Karpas-422 (cell line): ENCODE measurements around the gene SLC12A8. TPM values are rescaled to one million over a fixed set of nuclear protein-coding genes. Genes with fewer than 3 reads are reported as not detected.

ENCODE experiments used
- DNase-seq: peaks from one replicate; pipeline ENCODE4 v3.0.0-alpha.2; 2015
- H2AFZ ChIP-seq: fragments of 200-600 bp; sonication (generic); 2 replicates; pipeline ENCODE4 v1.6.1; 2014; ENCODE audit warnings: antibody characterized with exemption, low read length, mixed read lengths
- H3K27ac ChIP-seq: fragments of 200-600 bp; sonication (generic); 2 replicates; pipeline ENCODE4 v1.5.1; 2014; ENCODE audit warnings: mild to moderate bottlenecking, low read length, moderate library complexity
- H3K27me3 ChIP-seq: fragments of 200-600 bp; sonication (generic); 2 replicates; pipeline ENCODE4 v1.6.1; 2014; ENCODE audit warnings: low read length, mixed read lengths
- H3K36me3 ChIP-seq: fragments of 200-600 bp; sonication (generic); 2 replicates; pipeline ENCODE4 v1.6.1; 2014; ENCODE audit warnings: low read length, mixed read lengths; ENCODE audit not compliant: insufficient read depth
- H3K4me1 ChIP-seq: fragments of 200-600 bp; sonication (generic); 2 replicates; pipeline ENCODE4 v1.6.1; 2014; ENCODE audit warnings: mild to moderate bottlenecking, low read length, mixed read lengths
- H3K4me2 ChIP-seq: fragments of 200-600 bp; sonication (generic); 2 replicates; pipeline ENCODE4 v1.6.1; 2014; ENCODE audit warnings: low read length, low read depth, mild to moderate bottlenecking; ENCODE audit not compliant: poor library complexity, severe bottlenecking
- H3K4me3 ChIP-seq: fragments of 200-600 bp; sonication (generic); 2 replicates; pipeline ENCODE4 v1.5.1; 2014; ENCODE audit warnings: mild to moderate bottlenecking, antibody characterized with exemption, low read length, mixed read lengths
- H3K79me2 ChIP-seq: fragments of 200-600 bp; sonication (generic); 2 replicates; pipeline ENCODE4 v1.6.1; 2014; ENCODE audit warnings: mild to moderate bottlenecking, low read length, mixed read lengths
- H3K9ac ChIP-seq: fragments of 200-600 bp; sonication (generic); 2 replicates; pipeline ENCODE4 v1.6.0; 2014; ENCODE audit warnings: low read length
- H3K9me2 ChIP-seq: fragments of 200-600 bp; sonication (generic), shearing (Covaris generic); replicated peaks from 2 replicates; pipeline ENCODE4 v1.6.0; 2014; ENCODE audit warnings: mild to moderate bottlenecking, low read length, moderate library complexity; ENCODE audit not compliant: insufficient read depth
- H3K9me3 ChIP-seq: fragments of 300-700, 200-600 bp; sonication (generic); 2 replicates; pipeline ENCODE4 v1.6.1; 2014; ENCODE audit warnings: low read length, mixed read lengths
- H4K20me1 ChIP-seq: fragments of 200-600 bp; sonication (generic); 2 replicates; pipeline ENCODE4 v1.6.1; 2014; ENCODE audit warnings: mild to moderate bottlenecking, antibody characterized with exemption, low read length, low read depth; ENCODE audit not compliant: insufficient read depth
- total RNA-seq: library from RNA; depleted of rRNA; stranded (reverse); fragments of >200 nt; shearing (Covaris generic); gene quantifications from 2 replicates; pipeline ENCODE4 v1.2.3, GENCODE V29; 2014; ENCODE audit warnings: low replicate concordance

Gene SLC12A8
- total RNA-seq, 1 experiment from 2014 or later = 156 TPM

DNA sequence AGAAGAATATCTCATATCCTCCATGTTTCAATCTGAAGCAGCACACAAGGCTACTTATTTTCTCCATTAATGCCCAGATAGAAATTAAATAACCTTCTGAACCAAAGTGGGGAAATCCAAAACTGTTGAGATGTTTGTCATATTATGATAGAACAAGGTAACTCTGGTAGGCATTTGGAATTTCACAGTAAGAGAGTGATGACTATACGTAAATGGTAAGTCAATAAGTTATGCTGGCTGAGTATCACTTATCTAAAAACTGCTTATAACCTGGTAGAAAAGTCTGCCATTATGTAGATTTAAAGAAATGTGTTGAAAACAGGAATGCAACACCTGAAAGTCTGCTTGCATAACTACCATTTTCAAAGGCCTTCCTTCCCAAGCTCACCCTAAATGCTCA lies 17.2 kb upstream of the SLC12A8 start:
- no peak for DNase-seq
- no peak overlapping the region for H3K27ac ChIP-seq
- no peak overlapping the region for H3K9ac ChIP-seq

DNA sequence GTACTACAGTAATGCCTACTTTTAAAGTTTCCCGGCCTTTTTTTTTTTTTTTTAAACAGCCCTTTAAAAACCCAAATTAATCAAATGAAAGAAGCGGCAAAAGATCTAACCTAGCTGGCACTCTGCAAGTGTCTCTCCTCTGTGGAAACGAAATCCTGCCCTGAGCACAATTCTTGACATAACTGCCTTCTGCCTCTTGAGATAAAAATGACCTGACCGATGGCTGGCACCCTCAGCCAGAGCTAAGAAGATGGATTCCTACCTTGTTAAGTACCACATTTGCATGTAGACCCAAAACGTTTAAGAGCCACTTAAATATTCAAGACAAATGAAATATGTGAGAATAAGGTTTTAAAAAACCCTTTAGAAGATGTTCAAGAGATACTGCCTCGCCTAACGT lies 16.6 kb upstream of the SLC12A8 start:
- no peaks in the 10 kb centered on the region for H3K27me3 ChIP-seq
- H2AFZ ChIP-seq = no peak overlapping the region
- H3K36me3 ChIP-seq = peaks cover 21% of the 10 kb centered on the region
- H3K4me1 ChIP-seq = no peaks in the 10 kb centered on the region
- H3K9me3 ChIP-seq = no peaks in the 10 kb centered on the region
- H3K4me3 ChIP-seq = no peak overlapping the region
- no peaks in the 10 kb centered on the region for H4K20me1 ChIP-seq
- no peak overlapping the region for H3K27ac ChIP-seq
- DNase-seq = no peak
- no peak overlapping the region for H3K9ac ChIP-seq
- no peaks in the 10 kb centered on the region for H3K9me2 ChIP-seq
- no peak overlapping the region for H3K4me2 ChIP-seq
- 0 out of 2 replicates have a peak, but pooled peaks cover 5% of the 10 kb centered on the region for H3K79me2 ChIP-seq

More for the DNA sequence above, 17.2 kb upstream of the SLC12A8 start:
- no peaks in the 10 kb centered on the region for H3K9me3 ChIP-seq
- no peaks in the 10 kb centered on the region for H3K27me3 ChIP-seq
- H3K4me2 ChIP-seq = no peak overlapping the region
- H3K36me3 ChIP-seq = peaks cover 21% of the 10 kb centered on the region
- H3K4me3 ChIP-seq = no peak overlapping the region
- H3K4me1 ChIP-seq = no peaks in the 10 kb centered on the region
- no peak overlapping the region for H2AFZ ChIP-seq
- H3K9me2 ChIP-seq = no peaks in the 10 kb centered on the region
- 0 out of 2 replicates have a peak, but pooled peaks cover 5% of the 10 kb centered on the region for H3K79me2 ChIP-seq
- H4K20me1 ChIP-seq = no peaks in the 10 kb centered on the region

- DNase-seq = no peak
- H2AFZ ChIP-seq = no peak overlapping the region
- H3K36me3 ChIP-seq = peaks cover 4% of the 10 kb centered on the region; the same call in 1 of the 2 replicates
- H4K20me1 ChIP-seq = no peaks in the 10 kb centered on the region
- H3K27ac ChIP-seq = no peak overlapping the region
- H3K4me2 ChIP-seq = no peak overlapping the region
- H3K27me3 ChIP-seq = no peaks in the 10 kb centered on the region
- no peaks in the 10 kb centered on the region for H3K9me2 ChIP-seq
- no peak overlapping the region for H3K4me3 ChIP-seq
- no peaks in the 10 kb centered on the region for H3K9me3 ChIP-seq
- H3K4me1 ChIP-seq = no peaks in the 10 kb centered on the region
- no peak overlapping the region for H3K9ac ChIP-seq
- H3K79me2 ChIP-seq = no peaks in the 10 kb centered on the region
Measured at GRCh38 chr3:125221831-125222230, 9.3 kb upstream of the SLC12A8 start.

- DNase-seq = no peak
- Histone ChIP-seq H2AFZ (no peak overlapping the region), H3K27ac (no peak overlapping the region), H3K27me3 (no peaks in the 10 kb centered on the region), H3K4me2 (no peak overlapping the region), H3K79me2 (no peaks in the 10 kb centered on the region), H3K9me2 (no peaks in the 10 kb centered on the region), H4K20me1 (no peaks in the 10 kb centered on the region), H3K4me3 (no peak overlapping the region), H3K36me3 (peaks cover 3% of the 10 kb centered on the region; the same call in 1 of the 2 replicates), H3K4me1 (no peaks in the 10 kb centered on the region), H3K9me3 (no peaks in the 10 kb centered on the region), H3K9ac (no peak overlapping the region)
Measured at GRCh38 chr3:125220727-125221429, 8.3 kb upstream of the SLC12A8 start.

GRCh38 chr3:125220183-125220582 lies 7.6 kb upstream of the SLC12A8 start:
- H3K4me3 ChIP-seq = no peak overlapping the region
- no peaks in the 10 kb centered on the region for H3K4me1 ChIP-seq
- DNase-seq = no peak

GRCh38 chr3:125219261-125219701 lies 6.7 kb upstream of the SLC12A8 start:
- no peak overlapping the region for H3K27ac ChIP-seq
- no peak for DNase-seq
- no peak overlapping the region for H2AFZ ChIP-seq
- no peak overlapping the region for H3K4me3 ChIP-seq
- no peaks in the 10 kb centered on the region for H3K27me3 ChIP-seq
- no peaks in the 10 kb centered on the region for H3K36me3 ChIP-seq
- no peaks in the 10 kb centered on the region for H4K20me1 ChIP-seq
- no peaks in the 10 kb centered on the region for H3K9me2 ChIP-seq
- H3K9ac ChIP-seq = no peak overlapping the region
- no peaks in the 10 kb centered on the region for H3K9me3 ChIP-seq
- H3K4me1 ChIP-seq = no peaks in the 10 kb centered on the region
- no peaks in the 10 kb centered on the region for H3K79me2 ChIP-seq
- no peak overlapping the region for H3K4me2 ChIP-seq

More at GRCh38 chr3:125220183-125220582, 7.6 kb upstream of the SLC12A8 start:
- H3K27me3 ChIP-seq = no peaks in the 10 kb centered on the region
- no peaks in the 10 kb centered on the region for H3K36me3 ChIP-seq
- H2AFZ ChIP-seq = no peak overlapping the region
- no peaks in the 10 kb centered on the region for H4K20me1 ChIP-seq
- H3K9me2 ChIP-seq = no peaks in the 10 kb centered on the region
- no peak overlapping the region for H3K4me2 ChIP-seq
- H3K9me3 ChIP-seq = no peaks in the 10 kb centered on the region
- H3K9ac ChIP-seq = no peak overlapping the region
- H3K27ac ChIP-seq = no peak overlapping the region
- no peaks in the 10 kb centered on the region for H3K79me2 ChIP-seq

DNA sequence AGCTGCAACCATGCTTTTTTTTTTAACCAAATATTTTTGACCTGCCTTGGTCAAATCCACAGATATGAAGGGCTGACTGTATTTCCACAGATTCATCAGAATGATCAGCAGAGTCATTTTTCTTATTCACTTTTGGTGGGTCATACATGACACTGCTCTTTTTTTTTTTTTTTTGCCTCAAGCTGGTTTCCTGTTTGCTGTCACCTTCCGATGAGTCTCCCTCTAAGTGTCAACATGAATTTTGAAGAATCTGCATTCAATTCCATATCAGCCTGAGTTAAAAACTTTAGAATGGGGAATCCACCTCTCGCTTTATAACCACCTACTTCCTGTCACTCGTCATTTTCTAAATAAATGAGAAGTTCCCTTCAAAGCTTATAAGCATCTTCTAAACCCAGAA lies 2.2 kb upstream of the SLC12A8 start:
- Histone ChIP-seq H3K9me3 (no peaks in the 10 kb centered on the region), H3K36me3 (no peaks in the 10 kb centered on the region), H4K20me1 (no peaks in the 10 kb centered on the region), H3K79me2 (no peaks in the 10 kb centered on the region), H3K9me2 (no peaks in the 10 kb centered on the region), H3K4me1 (no peaks in the 10 kb centered on the region), H3K27ac (no peak overlapping the region), H3K27me3 (no peaks in the 10 kb centered on the region), H3K4me2 (no peak overlapping the region), H2AFZ (no peak overlapping the region), H3K9ac (no peak overlapping the region), H3K4me3 (no peak overlapping the region)
- no peak for DNase-seq

DNA sequence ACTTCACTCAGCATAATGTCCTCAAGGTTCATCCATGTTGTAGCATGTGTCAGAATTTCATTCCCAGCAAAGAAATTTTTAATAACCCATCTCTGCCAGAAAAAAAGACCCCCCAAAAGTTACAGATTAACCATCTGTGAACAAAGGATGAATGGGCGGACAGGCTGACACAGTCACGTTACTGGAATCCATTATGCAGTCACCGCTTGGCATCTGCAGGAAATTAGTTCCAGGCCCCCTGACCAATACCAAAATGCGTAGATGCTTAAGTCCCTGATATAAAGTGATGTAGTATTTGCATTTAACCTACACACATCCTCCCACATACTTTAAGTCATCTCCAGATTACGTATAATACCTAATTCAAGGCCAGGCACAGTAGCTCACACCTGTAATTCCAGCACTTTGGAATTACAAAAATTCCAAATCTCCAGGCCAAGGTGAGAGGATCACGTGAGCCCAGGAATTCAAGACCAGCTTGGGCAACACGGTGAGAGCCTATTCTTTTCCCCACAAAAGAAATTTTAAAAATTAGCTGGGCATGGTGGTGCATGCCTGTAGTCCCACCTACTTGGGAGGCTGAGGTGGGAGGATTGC lies 1.5 kb upstream of the SLC12A8 start:
- Histone ChIP-seq H3K9me2 (no peaks in the 10 kb centered on the region), H3K36me3 (no peaks in the 10 kb centered on the region), H3K4me2 (no peak overlapping the region), H4K20me1 (no peaks in the 10 kb centered on the region), H2AFZ (no peak overlapping the region), H3K27me3 (no peaks in the 10 kb centered on the region), H3K9ac (no peak overlapping the region), H3K9me3 (no peaks in the 10 kb centered on the region), H3K79me2 (no peaks in the 10 kb centered on the region), H3K27ac (no peak overlapping the region), H3K4me3 (no peak overlapping the region), H3K4me1 (no peaks in the 10 kb centered on the region)
- DNase-seq = no peak
